ENCODE results near the gene ST7.

GRCh38 chr7:117041822-117042221, 88.5 kb downstream of the ST7 start:
- TF ChIP-seq, protein P1, sequence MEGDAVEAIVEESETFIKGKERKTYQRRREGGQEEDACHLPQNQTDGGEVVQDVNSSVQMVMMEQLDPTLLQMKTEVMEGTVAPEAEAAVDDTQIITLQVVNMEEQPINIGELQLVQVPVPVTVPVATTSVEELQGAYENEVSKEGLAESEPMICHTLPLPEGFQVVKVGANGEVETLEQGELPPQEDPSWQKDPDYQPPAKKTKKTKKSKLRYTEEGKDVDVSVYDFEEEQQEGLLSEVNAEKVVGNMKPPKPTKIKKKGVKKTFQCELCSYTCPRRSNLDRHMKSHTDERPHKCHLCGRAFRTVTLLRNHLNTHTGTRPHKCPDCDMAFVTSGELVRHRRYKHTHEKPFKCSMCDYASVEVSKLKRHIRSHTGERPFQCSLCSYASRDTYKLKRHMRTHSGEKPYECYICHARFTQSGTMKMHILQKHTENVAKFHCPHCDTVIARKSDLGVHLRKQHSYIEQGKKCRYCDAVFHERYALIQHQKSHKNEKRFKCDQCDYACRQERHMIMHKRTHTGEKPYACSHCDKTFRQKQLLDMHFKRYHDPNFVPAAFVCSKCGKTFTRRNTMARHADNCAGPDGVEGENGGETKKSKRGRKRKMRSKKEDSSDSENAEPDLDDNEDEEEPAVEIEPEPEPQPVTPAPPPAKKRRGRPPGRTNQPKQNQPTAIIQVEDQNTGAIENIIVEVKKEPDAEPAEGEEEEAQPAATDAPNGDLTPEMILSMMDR (IDR thresholded peaks at IDR 0.05) = no peak
- TF ChIP-seq POLR2AphosphoS5 (IDR thresholded peaks at IDR 0.05) = no peak
- no peak for TF ChIP-seq POLR2A (IDR thresholded peaks at IDR 0.05)

Measured in transverse colon (tissue), 4 donors.